GM10847 (cell line): ENCODE measurements around the gene INTS3.

Experiments
- POLR2A ChIP-seq: IDR thresholded peaks from 2 replicates; pipeline ENCODE4 v1.6.1; 2011; ENCODE audit not compliant: insufficient read length; ENCODE audit errors: extremely low read depth

Gene INTS3

GRCh38 chr1:153696741-153697140, 31.1 kb upstream of the INTS3 start:
- TF ChIP-seq POLR2A, result no peak

DNA sequence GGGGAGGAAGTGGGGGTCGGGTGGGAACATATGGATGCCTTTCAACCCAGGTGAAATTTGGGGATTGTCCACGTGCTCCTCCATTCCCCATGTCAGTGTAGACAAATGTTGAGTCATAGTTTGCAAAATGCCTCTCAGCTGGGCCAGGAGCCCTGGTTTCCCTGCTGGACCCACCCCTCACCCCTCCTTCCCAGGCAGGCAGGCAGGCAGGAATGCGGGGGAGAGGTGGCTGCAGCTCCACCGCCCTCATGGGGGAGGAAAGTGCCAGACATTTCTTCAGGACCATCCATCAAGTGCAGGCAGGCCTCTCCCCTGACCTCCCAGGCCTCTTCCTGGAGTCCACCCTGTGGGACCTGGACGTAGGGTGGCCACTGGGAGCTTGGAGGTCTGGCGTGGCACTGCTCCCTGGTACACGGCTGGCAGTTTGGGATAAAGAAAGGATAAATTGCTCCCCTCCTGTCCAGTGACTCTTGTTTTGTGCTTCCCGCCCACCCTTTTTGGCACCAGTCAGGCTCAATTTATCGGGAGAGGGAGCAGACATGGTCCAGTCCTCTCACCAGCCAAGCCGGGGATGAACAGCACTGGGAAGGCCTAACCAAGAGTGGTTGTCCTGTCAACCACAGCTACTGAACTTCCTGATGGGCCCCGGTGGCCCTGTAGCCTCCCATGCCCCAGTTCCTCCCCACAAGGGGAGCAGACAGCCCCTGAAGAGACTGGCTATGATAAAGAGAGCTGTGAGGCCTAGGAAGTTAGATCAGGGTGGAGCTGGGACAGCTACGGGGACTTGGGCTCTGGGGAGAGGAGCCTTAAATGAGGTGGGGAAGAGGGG, 30.4 kb upstream of the INTS3 start:
- no peak for TF ChIP-seq POLR2A

- TF ChIP-seq POLR2A, result no peak
Observed at GRCh38 chr1:153698020-153698922, 29.6 kb upstream of the INTS3 start.

DNA sequence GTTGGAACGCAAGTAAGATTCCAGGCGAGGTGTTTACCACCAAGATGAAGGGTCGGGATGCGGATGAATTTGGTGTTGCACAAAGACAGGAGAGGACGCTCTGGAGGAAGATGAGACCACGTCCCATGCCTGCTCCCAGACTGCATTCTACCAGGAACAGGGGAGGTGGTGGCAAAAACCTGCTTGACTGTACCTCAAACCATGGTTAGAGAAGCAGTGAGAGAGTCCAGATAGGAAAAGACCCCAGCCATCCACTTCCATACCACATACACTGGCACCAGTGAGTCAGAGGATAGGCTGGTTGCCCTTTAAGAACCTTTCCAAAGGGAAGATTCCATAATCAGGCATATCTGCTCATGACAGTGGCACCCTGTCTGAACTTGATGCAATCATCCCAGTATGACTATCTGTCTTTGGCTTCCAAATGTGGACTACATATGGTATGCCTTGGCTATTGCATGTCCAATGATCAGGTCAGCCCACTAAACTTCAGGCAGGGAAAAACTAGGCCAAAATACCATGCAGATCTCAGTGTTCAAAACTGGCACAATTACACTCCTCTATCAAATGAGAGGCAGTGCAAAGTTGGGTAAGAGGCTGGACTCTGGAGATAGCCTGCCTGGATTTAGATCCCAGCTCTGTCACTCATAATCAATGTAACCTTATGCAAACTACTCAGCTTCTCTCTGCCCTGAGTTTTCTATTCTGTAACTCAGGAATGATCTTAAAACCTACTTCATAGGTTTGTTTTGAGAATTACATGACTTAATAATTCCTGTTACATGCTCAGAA, 28.7 kb upstream of the INTS3 start:
- TF ChIP-seq POLR2A, result no peak

GRCh38 chr1:153699768-153700167, 28.1 kb upstream of the INTS3 start:
- TF ChIP-seq POLR2A, result no peak

- no peak for TF ChIP-seq POLR2A
Observed at GRCh38 chr1:153705484-153705883, 22.4 kb upstream of the INTS3 start.

- no peak for TF ChIP-seq POLR2A
Observed at GRCh38 chr1:153711026-153711425, 16.8 kb upstream of the INTS3 start.

DNA sequence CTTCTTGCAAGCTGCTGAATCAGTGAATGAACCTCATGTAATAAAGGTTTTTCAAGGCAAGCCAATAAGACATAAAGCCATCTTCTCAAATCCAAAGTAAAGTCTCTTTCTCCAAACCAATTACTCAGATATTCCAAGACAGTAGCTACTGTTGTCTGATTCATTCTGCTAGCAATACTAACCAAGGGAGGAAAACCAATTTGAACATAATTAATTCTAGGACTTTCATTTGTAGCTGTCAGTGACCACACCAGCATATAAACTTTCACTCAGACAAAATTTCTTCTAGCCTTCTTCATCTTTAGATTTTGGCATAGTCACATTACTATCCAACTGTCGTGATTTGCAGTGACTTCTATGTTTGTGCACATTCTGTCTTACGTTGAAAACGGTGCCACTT, 10.5 kb upstream of the INTS3 start:
- TF ChIP-seq POLR2A, result no peak

DNA sequence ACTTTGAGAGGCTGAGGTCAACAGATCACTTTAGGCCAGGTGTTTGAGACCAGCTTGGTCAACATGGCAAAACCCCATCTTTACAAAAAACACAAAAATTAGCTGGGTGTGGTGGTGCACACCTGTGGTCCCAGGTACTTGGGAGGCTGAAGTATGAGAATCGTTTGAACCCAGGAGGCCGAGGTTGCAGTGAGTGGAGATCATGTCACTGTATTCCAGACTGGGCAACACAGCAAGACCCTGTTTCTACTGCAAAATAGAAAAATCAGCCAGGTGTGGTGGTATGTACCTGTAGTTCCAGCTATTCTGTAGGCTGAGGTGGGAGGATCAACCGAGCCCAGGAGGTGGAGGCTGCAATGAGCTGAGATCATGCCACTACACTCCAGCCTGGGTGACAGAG, 4.2 kb upstream of the INTS3 start:
- TF ChIP-seq POLR2A, result no peak

GRCh38 chr1:153728305-153729066, 636 bp downstream of the INTS3 start:
- no peak for TF ChIP-seq POLR2A

GRCh38 chr1:153730468-153730988, 2.7 kb downstream of the INTS3 start:
- TF ChIP-seq POLR2A, result no peak

DNA sequence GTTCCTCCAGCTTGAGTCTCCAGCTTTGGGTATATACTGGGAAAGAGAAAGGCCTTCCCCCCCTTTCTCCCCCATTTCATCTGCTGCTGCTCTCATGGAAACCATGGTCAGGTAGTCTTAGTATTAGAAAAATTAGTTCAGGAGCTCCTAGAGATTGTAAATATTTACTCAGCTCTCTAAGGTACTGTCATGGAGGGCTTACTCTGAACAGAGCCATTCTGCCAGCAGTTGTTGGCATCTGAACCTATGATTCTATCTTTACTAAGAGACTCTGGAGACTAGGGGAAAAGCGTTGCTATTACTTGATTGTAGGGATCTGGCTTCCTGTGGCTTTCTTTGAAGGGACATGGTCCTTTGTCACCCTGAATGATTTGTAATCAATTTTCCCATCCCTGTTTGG, 6.1 kb downstream of the INTS3 start:
- TF ChIP-seq POLR2A, result no peak

DNA sequence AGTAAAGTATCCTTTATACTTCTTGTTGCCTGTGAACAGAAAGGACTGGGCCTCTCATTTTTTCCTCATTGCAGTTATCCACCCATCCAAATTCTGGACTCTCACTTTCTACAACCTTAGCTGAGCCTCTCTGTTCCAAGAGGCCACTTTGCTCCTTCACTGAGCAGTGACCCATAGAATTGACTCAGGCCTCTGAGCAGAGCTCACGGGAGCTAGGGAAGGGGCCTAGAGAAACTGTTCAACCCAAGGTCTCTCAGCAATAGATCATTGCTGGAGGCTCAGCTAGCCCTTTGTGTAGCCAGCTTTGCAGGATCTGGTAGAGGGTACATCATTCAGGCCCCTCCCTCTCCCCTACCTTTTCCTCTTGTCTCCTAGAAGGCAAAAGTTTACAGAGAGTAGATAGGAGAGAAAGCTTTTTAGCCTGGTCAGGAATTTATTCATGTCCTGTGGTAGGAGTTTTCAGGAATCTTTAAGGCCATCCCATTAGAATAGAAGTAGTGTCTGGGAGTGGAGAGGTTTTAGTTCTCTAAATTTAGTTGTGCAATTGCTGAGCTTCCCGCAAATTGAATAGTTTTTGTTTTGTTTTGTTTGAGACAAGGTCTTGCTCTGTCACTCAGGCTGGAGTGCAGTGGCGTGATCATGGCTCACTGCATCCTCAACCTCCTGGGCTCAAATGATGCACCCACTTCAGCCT, 6.7 kb downstream of the INTS3 start:
- no peak for TF ChIP-seq POLR2A

DNA sequence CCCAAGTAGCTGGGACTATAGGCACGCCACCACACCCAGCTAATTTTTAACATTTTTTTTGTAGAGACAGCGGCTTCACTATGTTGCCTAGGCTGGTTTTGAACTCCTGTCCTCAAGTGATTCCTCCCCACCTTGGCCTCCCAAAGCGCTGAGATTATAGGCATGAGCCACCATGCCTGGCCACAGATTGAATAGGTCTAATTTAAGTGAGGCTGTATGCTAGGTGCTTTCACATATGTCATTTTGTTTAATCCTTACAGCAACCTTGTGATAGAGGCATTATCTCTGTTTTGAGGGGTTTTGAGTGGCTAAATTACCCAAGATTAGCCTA, 7.2 kb downstream of the INTS3 start:
- no peak for TF ChIP-seq POLR2A
